ENCODE measurements around the gene MAP3K2. TPM values are rescaled to one million over a fixed set of nuclear protein-coding genes. Genes with fewer than 3 reads are reported as not detected.

Gene MAP3K2
- total and polyA plus RNA-seq, 2 experiments from 2014 or later = 10.2 to 23.5 TPM

DNA sequence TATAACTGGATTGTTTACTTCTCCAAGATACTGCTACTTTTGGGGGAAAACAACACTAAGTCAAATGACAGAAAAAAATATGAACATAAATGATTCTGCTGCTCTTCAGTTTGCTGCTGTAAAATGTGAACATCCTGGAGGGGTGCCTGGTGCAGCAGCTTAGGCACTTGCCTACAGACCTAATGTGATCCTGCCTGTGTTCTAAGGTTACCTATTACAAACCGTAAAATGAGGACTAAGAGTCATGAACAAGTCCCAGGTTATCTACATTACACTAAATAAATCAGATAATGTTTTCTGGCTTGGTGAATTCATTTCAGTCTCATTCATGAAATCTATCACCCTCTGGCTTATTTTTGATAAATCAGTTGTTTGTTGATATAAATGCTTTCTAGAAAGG, 55.4 kb downstream of the MAP3K2 start:
- H3K27ac Mint-ChIP-seq = no peak overlapping the region

More for the DNA sequence above, 55.4 kb downstream of the MAP3K2 start:
- Histone ChIP-seq H3F3A (replicated peaks; ENCODE audit: low read depth) (no peaks in the 10 kb centered on the region; the same call in 1 of the 2 replicates), H3K36me3 (ENCODE audit: insufficient read depth) (no peaks in the 10 kb centered on the region), H3K4me1 (ENCODE audit: insufficient read depth) (no peaks in the 10 kb centered on the region), H3K27ac (ENCODE audit: low read depth) (no peak overlapping the region), H3K4me3 (no peak overlapping the region), H3K4me2 (no peak overlapping the region), H4K20me1 (replicated peaks; ENCODE audit: insufficient read depth) (no peaks in the 10 kb centered on the region; the same call in 1 of the 2 replicates), H3K27me3 (ENCODE audit: insufficient read depth) (no peaks in the 10 kb centered on the region), H3K9me2 (ENCODE audit: insufficient read depth) (no peaks in the 10 kb centered on the region), H3K79me2 (replicated peaks; ENCODE audit: insufficient read depth) (no peaks in the 10 kb centered on the region), H2AFZ (no peak overlapping the region)
- DNase-seq (ENCODE audit: low spot score) = no peak
- Mint-ChIP-seq H3K9me3 (no peaks in the 10 kb centered on the region), H3K4me3 (no peak overlapping the region), H3K36me3 (ENCODE audit: low read depth) (no peaks in the 10 kb centered on the region; the same call in 2 of the 3 replicates), H3K4me1 (no peaks in the 10 kb centered on the region), H3K27me3 (ENCODE audit: insufficient read depth, low read depth, poor library complexity) (no peaks in the 10 kb centered on the region)
- TF ChIP-seq, protein P1, sequence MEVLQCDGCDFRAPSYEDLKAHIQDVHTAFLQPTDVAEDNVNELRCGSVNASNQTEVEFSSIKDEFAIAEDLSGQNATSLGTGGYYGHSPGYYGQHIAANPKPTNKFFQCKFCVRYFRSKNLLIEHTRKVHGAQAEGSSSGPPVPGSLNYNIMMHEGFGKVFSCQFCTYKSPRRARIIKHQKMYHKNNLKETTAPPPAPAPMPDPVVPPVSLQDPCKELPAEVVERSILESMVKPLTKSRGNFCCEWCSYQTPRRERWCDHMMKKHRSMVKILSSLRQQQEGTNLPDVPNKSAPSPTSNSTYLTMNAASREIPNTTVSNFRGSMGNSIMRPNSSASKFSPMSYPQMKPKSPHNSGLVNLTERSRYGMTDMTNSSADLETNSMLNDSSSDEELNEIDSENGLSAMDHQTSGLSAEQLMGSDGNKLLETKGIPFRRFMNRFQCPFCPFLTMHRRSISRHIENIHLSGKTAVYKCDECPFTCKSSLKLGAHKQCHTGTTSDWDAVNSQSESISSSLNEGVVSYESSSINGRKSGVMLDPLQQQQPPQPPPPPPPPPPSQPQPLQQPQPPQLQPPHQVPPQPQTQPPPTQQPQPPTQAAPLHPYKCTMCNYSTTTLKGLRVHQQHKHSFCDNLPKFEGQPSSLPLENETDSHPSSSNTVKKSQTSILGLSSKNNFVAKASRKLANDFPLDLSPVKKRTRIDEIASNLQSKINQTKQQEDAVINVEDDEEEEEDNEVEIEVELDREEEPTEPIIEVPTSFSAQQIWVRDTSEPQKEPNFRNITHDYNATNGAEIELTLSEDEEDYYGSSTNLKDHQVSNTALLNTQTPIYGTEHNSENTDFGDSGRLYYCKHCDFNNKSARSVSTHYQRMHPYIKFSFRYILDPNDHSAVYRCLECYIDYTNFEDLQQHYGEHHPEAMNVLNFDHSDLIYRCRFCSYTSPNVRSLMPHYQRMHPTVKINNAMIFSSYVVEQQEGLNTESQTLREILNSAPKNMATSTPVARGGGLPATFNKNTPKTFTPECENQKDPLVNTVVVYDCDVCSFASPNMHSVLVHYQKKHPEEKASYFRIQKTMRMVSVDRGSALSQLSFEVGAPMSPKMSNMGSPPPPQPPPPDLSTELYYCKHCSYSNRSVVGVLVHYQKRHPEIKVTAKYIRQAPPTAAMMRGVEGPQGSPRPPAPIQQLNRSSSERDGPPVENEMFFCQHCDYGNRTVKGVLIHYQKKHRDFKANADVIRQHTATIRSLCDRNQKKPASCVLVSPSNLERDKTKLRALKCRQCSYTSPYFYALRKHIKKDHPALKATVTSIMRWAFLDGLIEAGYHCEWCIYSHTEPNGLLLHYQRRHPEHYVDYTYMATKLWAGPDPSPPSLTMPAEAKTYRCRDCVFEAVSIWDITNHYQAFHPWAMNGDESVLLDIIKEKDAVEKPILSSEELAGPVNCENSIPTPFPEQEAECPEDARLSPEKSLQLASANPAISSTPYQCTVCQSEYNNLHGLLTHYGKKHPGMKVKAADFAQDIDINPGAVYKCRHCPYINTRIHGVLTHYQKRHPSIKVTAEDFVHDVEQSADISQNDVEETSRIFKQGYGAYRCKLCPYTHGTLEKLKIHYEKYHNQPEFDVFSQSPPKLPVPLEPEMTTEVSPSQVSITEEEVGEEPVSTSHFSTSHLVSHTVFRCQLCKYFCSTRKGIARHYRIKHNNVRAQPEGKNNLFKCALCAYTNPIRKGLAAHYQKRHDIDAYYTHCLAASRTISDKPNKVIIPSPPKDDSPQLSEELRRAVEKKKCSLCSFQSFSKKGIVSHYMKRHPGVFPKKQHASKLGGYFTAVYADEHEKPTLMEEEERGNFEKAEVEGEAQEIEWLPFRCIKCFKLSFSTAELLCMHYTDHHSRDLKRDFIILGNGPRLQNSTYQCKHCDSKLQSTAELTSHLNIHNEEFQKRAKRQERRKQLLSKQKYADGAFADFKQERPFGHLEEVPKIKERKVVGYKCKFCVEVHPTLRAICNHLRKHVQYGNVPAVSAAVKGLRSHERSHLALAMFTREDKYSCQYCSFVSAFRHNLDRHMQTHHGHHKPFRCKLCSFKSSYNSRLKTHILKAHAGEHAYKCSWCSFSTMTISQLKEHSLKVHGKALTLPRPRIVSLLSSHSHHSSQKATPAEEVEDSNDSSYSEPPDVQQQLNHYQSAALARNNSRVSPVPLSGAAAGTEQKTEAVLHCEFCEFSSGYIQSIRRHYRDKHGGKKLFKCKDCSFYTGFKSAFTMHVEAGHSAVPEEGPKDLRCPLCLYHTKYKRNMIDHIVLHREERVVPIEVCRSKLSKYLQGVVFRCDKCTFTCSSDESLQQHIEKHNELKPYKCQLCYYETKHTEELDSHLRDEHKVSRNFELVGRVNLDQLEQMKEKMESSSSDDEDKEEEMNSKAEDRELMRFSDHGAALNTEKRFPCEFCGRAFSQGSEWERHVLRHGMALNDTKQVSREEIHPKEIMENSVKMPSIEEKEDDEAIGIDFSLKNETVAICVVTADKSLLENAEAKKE (CRISPR knock-in tag; IDR thresholded peaks at IDR 0.05) = no peak
- TF ChIP-seq CREB1 (CRISPR knock-in tag; IDR thresholded peaks at IDR 0.05; ENCODE audit: low read depth) = no peak
- TF ChIP-seq EZH2phosphoT487 (IDR thresholded peaks at IDR 0.05; ENCODE audit: unreplicated experiment) = no peak
- no peak for TF ChIP-seq ZNF331 (CRISPR knock-in tag; IDR thresholded peaks at IDR 0.05; ENCODE audit: low read depth)
- no peak for TF ChIP-seq STAT1 (IDR thresholded peaks at IDR 0.05; ENCODE audit: unreplicated experiment)
- no peak for ATAC-seq
